GM19395 (cell line): ENCODE results near the gene SPAG4.

Experiments
- ATAC-seq: cut with Tn5 transposase; IDR thresholded peaks from one replicate; pipeline ENCODE4 v1.9.1; 2021; ENCODE audit warnings: mild to moderate bottlenecking, moderate library complexity; ENCODE audit not compliant: unreplicated experiment

The SPAG4 gene

DNA sequence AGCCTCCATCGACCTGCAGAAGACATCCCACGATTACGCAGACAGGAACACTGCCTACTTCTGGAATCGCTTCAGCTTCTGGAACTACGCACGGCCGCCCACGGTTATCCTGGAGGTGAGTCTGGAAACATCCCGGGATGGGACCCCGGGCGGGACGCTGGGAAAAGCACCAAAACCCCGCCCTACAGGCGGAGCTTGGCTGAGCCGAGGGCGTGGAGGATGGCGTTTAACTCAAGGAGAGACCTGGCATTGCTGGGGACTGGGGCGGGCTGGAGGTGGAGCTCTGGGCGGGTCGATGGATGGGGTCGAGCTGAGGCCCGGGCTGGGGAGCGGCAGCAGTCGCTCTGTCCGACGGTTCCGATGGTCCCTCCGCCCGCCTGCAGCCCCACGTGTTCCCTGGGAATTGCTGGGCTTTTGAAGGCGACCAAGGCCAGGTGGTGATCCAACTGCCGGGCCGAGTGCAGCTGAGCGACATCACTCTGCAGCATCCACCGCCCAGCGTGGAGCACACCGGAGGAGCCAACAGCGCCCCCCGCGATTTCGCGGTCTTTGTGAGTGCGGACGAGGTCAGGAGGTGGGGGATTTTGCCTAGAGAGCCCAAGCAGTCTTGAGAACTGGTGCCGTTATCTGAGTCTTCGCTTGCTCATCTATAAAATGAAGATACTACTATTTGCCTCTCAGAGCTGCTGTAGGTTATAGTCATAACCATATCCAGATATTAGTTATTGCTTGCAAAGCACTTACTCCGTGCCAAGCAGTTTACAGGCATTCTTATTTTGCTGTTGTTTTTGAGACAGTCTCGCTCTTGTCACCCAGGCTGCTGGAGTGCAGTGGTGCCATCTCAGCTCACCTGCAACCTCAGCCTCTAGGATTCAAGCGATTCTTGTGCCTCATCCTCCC is 3.8 kb downstream of the SPAG4 start:
- ATAC-seq: peak; percentile 54

GRCh38 chr20:35620818-35621559 is 5.4 kb downstream of the SPAG4 start:
- ATAC-seq: no peak

DNA sequence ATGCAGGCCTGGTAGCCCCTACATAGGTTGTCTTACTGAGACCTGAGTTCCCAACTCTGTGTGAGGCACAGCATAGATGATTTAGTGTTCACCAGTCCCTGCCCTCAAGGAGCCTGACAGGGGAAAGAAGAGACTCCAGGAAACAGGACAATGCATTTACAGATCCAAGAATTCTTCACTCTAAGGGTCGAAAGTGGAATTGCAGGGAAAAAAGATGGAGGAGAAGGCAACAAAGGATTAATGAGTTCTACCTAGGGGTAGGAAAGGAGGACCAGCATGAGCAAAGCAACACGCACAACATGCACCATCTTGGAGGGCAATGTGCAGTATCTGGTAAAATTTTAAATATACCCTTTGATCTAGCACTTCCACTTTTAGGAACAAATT is 5.9 kb downstream of the SPAG4 start:
- ATAC-seq: no peak

DNA sequence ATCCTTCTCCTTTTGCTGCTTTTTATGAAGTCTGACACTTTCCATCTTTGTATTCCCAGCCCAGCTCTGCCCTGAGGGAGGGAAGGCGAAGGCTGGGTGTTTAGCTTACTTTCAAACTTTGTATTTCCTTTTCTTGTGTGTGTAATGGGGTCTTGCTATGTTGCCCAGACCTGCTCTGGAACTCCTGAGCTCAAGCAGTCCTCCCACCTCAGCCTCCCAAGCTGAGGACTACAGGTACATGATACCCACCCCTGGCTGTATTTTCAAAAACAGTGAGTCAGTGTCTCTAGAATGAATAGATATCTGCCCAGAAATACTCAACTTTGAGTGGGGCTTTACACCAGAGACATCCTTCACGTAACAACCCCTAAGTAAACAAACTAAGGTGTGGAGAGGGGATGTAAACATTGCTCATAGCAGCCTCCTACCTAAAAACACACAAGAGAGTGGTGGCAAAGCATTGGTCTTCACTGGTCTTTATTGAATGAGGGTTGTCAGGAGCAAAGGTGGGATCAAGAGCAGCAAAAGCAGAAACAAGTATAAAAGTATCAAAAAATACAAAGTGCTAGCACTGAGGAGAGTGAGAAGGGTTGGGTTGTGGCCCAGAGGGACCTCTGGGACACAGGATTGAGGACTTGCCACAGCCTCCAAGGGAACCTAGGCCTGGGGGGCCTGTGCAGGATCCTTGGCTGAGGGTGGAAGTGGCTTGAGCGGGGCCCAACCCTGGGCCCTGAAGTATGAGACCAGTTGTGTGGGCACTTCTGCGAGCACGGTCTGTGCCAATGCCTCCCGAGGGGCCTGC is 10.2 kb downstream of the SPAG4 start:
- ATAC-seq: no peak

GRCh38 chr20:35626386-35627001 is 10.9 kb downstream of the SPAG4 start:
- no peak for ATAC-seq

GRCh38 chr20:35627121-35627520 is 11.5 kb downstream of the SPAG4 start:
- no peak for ATAC-seq

GRCh38 chr20:35629427-35630145 is 14.0 kb downstream of the SPAG4 start:
- ATAC-seq: no peak

DNA sequence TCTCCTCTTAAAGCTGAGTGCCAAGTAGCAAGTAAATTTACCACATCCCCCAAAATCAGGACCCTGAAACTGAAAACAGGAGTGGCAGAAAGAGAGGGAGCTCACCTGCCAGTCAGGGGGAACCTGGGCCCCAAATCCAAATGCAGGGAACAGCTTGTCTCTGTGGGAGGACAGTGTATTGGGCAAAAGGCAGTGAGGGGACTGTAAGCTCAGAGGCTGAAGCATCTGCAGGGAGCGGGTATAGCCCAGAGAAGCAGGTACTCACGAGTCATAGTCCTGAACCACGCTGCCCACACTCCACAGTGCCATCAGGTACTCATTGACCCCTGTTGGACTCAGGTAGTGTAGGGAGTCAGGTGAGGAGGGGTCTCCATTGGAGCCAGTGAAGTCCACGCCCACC is 15.0 kb downstream of the SPAG4 start:
- ATAC-seq: no peak

GRCh38 chr20:35632539-35633115 is 17.0 kb downstream of the SPAG4 start:
- no peak for ATAC-seq

- ATAC-seq: no peak
These were observed 20.0 kb downstream of the SPAG4 start for GRCh38 chr20:35635652-35636051.

- no peak for ATAC-seq
These were observed 20.5 kb downstream of the SPAG4 start for GRCh38 chr20:35636095-35636494.

DNA sequence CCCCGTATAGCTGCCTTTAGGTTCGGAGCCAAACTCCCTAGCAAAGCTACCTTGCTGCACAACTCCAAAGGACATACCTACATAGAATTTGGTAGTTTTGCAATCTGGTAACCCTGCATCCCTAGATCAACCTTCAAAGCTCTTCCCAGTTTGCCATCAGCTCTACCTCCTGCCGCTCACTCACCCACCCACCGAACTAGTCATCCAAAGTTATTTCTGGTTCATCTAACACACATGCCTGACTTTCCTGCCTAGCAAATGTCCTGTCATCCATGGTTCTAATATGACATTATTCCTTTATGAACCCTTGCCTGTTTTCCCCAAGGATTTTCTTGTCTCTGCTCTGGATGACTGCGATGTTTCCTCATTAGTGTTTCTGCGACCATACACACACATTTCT is 21.6 kb downstream of the SPAG4 start:
- ATAC-seq: no peak

GRCh38 chr20:35638751-35639150 is 23.1 kb downstream of the SPAG4 start:
- no peak for ATAC-seq

GRCh38 chr20:35640724-35641123 is 25.1 kb downstream of the SPAG4 start:
- no peak for ATAC-seq

- ATAC-seq: no peak
These were observed 26.1 kb downstream of the SPAG4 start for GRCh38 chr20:35641743-35642142.

DNA sequence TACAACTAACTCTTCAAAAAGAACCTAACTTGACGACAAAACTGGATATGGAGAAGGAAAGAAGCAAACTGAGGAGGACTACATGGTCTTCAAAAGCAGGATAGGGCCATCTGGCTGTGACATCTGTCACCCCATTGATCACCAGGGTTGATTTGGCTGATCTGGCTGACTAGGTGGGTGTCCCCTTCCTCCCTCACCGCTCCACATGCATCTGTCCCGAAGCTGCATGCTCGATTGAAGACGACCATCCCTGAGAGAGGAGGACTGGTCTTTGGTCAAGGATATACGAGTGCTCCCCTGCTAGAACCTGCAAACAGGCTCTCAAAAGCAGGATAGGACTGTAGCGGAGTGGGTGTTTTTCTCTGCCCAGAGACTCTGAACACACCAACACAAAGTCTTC is 27.4 kb downstream of the SPAG4 start:
- no peak for ATAC-seq

DNA sequence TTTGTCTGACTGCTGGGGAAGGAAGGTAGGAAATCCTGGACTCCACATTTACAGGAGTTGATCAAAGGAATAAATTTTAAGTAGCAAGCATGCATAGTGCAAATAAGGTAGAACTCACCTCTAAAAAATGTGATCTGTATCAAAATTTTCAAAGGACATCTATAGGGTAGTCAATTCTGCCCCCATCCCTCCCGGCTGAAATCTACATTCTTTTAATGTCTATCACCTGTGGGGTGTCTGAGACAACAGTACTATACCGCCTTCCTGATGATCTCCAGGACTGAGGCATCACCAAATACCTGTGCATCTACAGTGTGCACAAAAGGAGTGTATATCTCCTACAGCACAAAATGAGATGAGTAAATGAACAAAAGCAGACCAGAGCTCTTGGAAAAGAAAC is 29.2 kb downstream of the SPAG4 start:
- no peak for ATAC-seq

DNA sequence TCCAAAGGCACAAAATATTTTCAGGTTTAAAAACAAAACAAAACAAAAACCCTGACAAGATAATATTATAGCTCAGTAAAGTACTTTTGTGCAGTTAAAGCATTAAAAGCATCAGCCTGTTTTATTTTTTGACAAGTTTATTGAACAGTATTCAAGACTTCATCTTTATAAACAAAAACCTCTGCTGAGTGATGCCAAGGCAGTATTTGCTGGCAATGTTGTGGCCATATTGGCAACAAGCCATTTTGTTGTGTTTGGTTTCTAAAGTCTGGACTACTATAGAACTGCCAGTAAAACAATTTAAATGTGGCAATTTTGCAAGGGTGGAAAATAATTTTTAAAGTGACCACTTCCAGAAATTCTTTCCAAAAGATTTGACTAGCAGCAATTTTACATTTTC is 33.2 kb downstream of the SPAG4 start:
- ATAC-seq: no peak

- no peak for ATAC-seq
These were observed 35.0 kb downstream of the SPAG4 start for GRCh38 chr20:35650632-35651031.

- no peak for ATAC-seq
These were observed 36.3 kb downstream of the SPAG4 start for GRCh38 chr20:35651958-35652357.
